Tibial nerve (tissue), 4 donors: ENCODE data around the gene KMT2B. TPM values are rescaled to one million over a fixed set of nuclear protein-coding genes. Genes with fewer than 3 reads are reported as not detected.
A peak's percentile ranks its signal among the peaks of the same experiment; 100 is the strongest.

Experiments
- DNase-seq, 2 donors: peaks; one replicate each; pipeline ENCODE4 v3.0.0-alpha.2; 2019; ENCODE audit warnings: low spot score in 2 of 2
- H3K27ac ChIP-seq, 4 donors: fragments of 200-600 bp; sonication (generic) in 3 of 4; one replicate each; pipeline ENCODE4 v1.5.1; 2017 to 2019; ENCODE audit warnings: mild to moderate bottlenecking in 1 of 4
- H3K27me3 ChIP-seq, 2 donors: fragments of 200-600 bp; sonication (generic) in 1 of 2; one replicate each; pipeline versions ENCODE4 v1.5.1 to v1.6.0; 2017 to 2019
- H3K36me3 ChIP-seq, 3 donors: fragments of 200-600 bp; sonication (generic); one replicate each; pipeline ENCODE4 v1.5.1; 2018 to 2019
- H3K4me1 ChIP-seq, 4 donors: fragments of 200-600 bp; sonication (generic) in 3 of 4; one replicate each; pipeline ENCODE4 v1.5.1; 2017 to 2019
- H3K4me3 ChIP-seq, 4 donors: fragments of 200-600 bp; sonication (generic) in 3 of 4; one replicate each; pipeline ENCODE4 v1.5.1; 2017 to 2019; ENCODE audit warnings: mild to moderate bottlenecking in 1 of 4, moderate library complexity in 1 of 4
- H3K9me3 ChIP-seq, 4 donors: fragments of 200-600 bp; sonication (generic) in 3 of 4; one replicate each; pipeline ENCODE4 v1.5.1; 2017 to 2019
- EP300 ChIP-seq, 2 donors: sonication (generic); formaldehyde crosslinking; IDR thresholded peaks; one replicate each; pipeline ENCODE4 v1.6.1; 2017; ENCODE audit warnings: antibody characterized with exemption in 2 of 2, mild to moderate bottlenecking in 1 of 2
- POLR2A ChIP-seq, 2 donors: fragments of 450-650 bp; IDR thresholded peaks; one replicate each; pipeline ENCODE4 v1.6.1; 2017; ENCODE audit warnings: antibody characterized with exemption in 2 of 2, mild to moderate bottlenecking in 2 of 2, moderate library complexity in 2 of 2
- WGBS, 2 donors: methylation state at CpG; one replicate each; pipeline ENCODE4 v1.1.5; 2018; 5-methylcytosine and 5-hydroxymethylcytosine counted together
- total RNA-seq, 4 donors: library from RNA; depleted of rRNA; stranded (reverse); fragments of >200 nt; gene quantifications; one replicate each; pipeline ENCODE4 v1.1.0, GENCODE V29; 2016
- TF ChIP-seq, protein P1 (sequence below), 5 experiments: fragments of 200-600 bp in 3 of 5; fragments of 450-650 bp in 2 of 5; sonication (generic) in 3 of 5; IDR thresholded peaks; one replicate each; pipeline ENCODE4 v1.5.1; 2016 to 2019; ENCODE audit warnings: antibody characterized with exemption in 5 of 5, mild to moderate bottlenecking in 3 of 5, moderate library complexity in 2 of 5

The KMT2B gene
- total RNA-seq, 4 donors from 2014 or later: 12.9 to 38.7 (median 25.5) TPM

DNA sequence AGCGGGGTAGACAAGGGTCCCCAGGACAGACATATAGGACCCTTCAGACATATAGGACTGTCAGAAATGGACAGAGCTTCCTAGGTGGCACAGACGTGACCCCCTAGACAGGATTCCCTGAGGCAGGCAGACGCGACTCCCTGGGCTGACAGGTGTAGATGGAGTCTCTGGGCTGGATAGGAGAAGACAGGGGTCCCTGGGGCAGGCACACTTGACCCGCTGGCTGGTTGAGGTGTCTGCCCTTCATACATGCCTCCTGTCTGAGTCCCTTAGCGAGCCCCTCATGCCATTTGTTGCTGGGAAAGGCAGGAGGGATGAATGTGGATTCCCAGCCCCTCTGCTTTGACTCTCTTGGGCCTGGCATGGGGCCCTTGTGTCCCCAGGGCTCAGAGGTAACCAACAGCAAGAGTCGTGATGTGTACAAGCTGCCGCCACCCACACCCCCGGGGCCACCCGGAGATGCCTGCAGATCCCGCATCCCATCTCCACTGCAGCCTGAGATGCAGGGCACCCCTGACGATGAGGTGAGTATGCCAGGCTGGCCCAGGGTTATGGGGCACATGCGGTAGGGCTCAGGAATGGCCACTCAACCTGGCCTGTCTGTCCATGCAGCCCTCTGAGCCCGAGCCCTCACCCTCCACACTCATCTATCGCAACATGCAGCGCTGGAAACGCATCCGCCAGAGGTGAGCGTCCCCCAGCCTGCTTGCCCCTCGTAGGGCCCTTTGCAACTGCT lies 36.0 kb downstream of the KMT2B start:
- no peaks in the 10 kb centered on the region for H3K27me3 ChIP-seq
- peaks cover 0 to 42% (median 4%) of the 10 kb centered on the region in 3 donors for H3K36me3 ChIP-seq
- H3K4me1 ChIP-seq: peaks cover 4 to 55% (median 31%) of the 10 kb centered on the region in 4 donors
- 91 to 95% methylated on average over 11 to 20 of the region's 20 CpGs for WGBS, 2 donors
- H3K9me3 ChIP-seq: no peaks in the 10 kb centered on the region
- no peak for TF ChIP-seq EP300 (IDR thresholded peaks at IDR 0.05)
- no peak for TF ChIP-seq POLR2A (IDR thresholded peaks at IDR 0.05)
- TF ChIP-seq, protein P1, sequence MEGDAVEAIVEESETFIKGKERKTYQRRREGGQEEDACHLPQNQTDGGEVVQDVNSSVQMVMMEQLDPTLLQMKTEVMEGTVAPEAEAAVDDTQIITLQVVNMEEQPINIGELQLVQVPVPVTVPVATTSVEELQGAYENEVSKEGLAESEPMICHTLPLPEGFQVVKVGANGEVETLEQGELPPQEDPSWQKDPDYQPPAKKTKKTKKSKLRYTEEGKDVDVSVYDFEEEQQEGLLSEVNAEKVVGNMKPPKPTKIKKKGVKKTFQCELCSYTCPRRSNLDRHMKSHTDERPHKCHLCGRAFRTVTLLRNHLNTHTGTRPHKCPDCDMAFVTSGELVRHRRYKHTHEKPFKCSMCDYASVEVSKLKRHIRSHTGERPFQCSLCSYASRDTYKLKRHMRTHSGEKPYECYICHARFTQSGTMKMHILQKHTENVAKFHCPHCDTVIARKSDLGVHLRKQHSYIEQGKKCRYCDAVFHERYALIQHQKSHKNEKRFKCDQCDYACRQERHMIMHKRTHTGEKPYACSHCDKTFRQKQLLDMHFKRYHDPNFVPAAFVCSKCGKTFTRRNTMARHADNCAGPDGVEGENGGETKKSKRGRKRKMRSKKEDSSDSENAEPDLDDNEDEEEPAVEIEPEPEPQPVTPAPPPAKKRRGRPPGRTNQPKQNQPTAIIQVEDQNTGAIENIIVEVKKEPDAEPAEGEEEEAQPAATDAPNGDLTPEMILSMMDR (IDR thresholded peaks at IDR 0.05): no peak
- DNase-seq: no peak
- H3K27ac ChIP-seq: peak overlapping the region in 2 of 4 donors; percentile 98 to 99
- no peak overlapping the region for H3K4me3 ChIP-seq

DNA sequence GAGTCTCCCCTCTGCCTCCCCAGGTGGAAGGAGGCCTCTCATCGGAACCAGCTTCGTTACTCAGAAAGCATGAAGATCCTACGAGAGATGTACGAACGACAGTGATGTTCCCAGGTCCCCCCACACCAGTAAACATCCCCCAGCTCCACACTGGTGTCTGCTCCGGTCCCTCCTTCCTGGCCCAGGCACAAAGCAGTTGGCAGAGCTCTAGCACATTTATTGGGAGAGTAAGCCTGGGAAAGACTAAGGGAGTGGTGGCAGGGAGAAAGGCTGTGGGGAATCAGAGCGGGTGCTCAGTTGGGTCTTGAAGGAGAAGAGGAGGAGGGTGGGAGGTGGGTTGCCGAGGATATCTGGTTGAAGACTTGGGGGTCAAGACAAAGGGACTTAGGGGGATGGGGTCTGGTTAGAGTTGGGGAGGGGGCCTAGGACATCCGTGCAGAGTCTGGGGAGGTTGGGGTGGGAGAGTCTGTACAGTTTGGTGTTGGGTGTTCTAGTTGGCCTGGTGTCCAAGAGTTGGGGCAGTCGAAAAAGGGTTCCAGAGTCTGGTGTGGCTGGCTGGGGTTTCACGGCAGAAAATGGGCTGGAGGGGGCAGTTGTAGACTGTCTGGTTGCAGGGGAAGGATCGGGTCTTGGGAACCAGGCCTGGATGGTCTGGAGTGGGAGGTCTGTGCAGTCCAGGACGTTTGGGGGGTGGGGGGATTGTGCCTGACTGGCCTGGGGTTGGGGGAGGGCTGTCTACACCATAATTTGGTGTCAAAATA lies 36.7 kb downstream of the KMT2B start:
- Histone ChIP-seq H3K4me3 (peak overlapping the region in 1 of 4 donors; percentile 94), H3K27ac (peak overlapping the region; percentile 81 to 99 (median 96)), H3K9me3 (no peaks in the 10 kb centered on the region), H3K4me1 (peaks cover 4 to 55% (median 25%) of the 10 kb centered on the region in 4 donors), H3K27me3 (no peaks in the 10 kb centered on the region), H3K36me3 (peaks cover 0 to 44% (median 4%) of the 10 kb centered on the region in 3 donors)
- DNase-seq: no peak
- WGBS, 2 donors: 76 to 82% methylated on average over 13 of the region's 13 CpGs
- TF ChIP-seq EP300 (IDR thresholded peaks at IDR 0.05): peak in 1 of 2 donors; percentile 23
- TF ChIP-seq, protein P1 (IDR thresholded peaks at IDR 0.05): no peak

DNA sequence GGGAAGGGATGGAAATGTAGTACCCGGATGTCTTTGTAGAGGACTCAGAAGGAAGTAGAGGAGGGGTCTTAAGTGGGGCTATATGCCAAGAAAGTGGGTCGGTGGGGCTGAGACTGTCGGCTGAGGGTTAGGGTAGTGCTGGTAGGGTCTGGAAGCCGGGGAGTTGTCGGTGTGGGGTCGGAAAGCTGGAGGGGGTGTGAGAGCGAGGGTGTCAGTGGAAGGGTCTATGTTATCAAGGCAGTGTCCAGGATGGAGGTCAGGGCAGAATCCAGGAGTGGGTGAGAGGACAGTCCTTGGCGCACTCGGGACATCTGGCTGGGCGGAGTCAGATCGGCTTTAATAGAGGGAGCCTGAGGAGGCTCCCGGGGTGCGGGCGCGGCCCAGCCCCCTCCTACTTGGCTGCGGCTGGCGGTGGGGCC lies 37.3 kb downstream of the KMT2B start:
- Histone ChIP-seq H3K36me3 (peaks cover 0 to 49% (median 4%) of the 10 kb centered on the region in 3 donors), H3K9me3 (no peaks in the 10 kb centered on the region), H3K4me3 (peak overlapping the region in 1 of 4 donors; percentile 94), H3K4me1 (peaks cover 4 to 55% (median 21%) of the 10 kb centered on the region in 4 donors), H3K27me3 (no peaks in the 10 kb centered on the region), H3K27ac (peak overlapping the region; percentile 81 to 99 (median 96))
- no peak for DNase-seq
- TF ChIP-seq POLR2A (IDR thresholded peaks at IDR 0.05) (no peak), EP300 (IDR thresholded peaks at IDR 0.05) (no peak)
- TF ChIP-seq, protein P1 (IDR thresholded peaks at IDR 0.05): no peak
- WGBS, 2 donors: 51 to 52% methylated on average over 17 of the region's 17 CpGs

DNA sequence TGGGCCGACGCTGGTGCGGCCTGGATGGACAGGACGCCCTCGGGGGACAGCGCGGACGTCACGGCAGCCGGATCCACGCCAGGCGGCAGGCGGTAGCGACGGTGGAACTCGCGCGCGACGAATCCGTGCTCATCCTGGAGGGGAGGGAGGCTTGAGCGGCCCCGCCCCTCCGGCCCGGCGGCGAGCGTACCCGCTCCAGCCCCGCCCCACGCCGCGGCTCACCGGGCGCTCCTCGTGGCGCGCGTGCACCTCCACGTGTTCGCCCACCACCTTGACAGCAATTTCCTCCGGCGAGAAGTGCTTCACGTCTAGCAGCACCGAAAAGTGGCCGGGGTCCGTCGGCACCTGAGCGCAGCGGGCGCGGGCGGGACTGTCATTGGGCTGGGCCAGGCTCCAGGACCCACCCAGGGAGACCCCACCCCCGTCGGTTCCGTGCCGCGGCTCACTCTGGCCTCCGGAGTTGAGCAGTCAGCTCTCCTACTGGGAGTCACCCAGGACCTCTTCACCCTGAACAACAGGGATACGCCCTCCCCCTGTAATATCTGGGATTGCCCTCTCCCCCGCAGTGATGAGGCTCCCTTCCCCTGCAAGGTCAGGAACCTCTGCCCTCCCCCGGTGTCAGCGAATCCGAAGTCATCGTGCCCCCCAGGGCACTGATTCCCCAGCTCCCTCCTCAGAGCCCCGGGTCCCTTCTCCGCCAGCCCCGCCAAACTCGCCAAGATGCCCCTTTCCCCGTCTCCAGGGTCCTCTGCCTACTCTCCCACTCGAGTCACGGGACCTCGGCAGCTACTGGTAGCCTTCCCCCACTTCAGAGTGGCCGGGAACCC lies 38.0 kb downstream of the KMT2B start:
- H3K9me3 ChIP-seq: no peaks in the 10 kb centered on the region
- WGBS, 2 donors: 37 to 38% methylated on average over 25 to 28 of the region's 74 CpGs
- peak; percentile 84 to 90 for DNase-seq
- H3K4me3 ChIP-seq: peak overlapping the region; percentile 54 to 94 (median 89)
- peak in 1 of 2 donors; percentile 51 for TF ChIP-seq POLR2A (IDR thresholded peaks at IDR 0.05)
- peak in 1 of 2 donors; percentile 72 for TF ChIP-seq EP300 (IDR thresholded peaks at IDR 0.05)
- TF ChIP-seq, protein P1 (IDR thresholded peaks at IDR 0.05): no peak
- H3K27ac ChIP-seq: peak overlapping the region; percentile 90 to 99 (median 96)
- peaks cover 0 to 55% (median 4%) of the 10 kb centered on the region in 3 donors for H3K36me3 ChIP-seq
- no peaks in the 10 kb centered on the region for H3K27me3 ChIP-seq
- H3K4me1 ChIP-seq: peaks cover 4 to 53% (median 21%) of the 10 kb centered on the region in 4 donors
